SK-N-SH (cell line): Measurements from ENCODE around the gene GHRHR. TPM values are rescaled to one million over a fixed set of nuclear protein-coding genes. Genes with fewer than 3 reads are reported as not detected.

ENCODE experiments used
- CTCF ChIA-PET: fragments of 300-600, 350-600 bp; formaldehyde crosslinking; extraction: SDS; loops from one replicate; lab custom pipeline; 2021; lab: Yijun Ruan, JAX
- POLR2A ChIA-PET: fragments of 350-600 bp; sonication (Branson Sonifier 250); formaldehyde crosslinking; extraction: SDS; loops from one replicate; lab custom pipeline; 2020; ENCODE audit warnings: antibody characterized with exemption, inconsistent platforms; lab: Yijun Ruan, JAX
- DNase-seq: peaks from one replicate; pipeline ENCODE4 v3.0.0; 2012
- H2AFZ ChIP-seq: fragments of 200-600 bp; sonication (generic); 2 replicates; pipeline ENCODE4 v1.8.1; 2016; ENCODE audit warnings: antibody characterized with exemption, mild to moderate bottlenecking, low read depth
- H3F3A ChIP-seq: fragments of 200-600 bp; sonication (generic); replicated peaks from 2 replicates; pipeline ENCODE3; 2016; ENCODE audit warnings: antibody characterized with exemption, mild to moderate bottlenecking; ENCODE audit not compliant: insufficient read depth
- H3K27ac ChIP-seq, 2 experiments: fragments of 200-500 bp in 1 of 2; fragments of 200-600 bp in 1 of 2; sonication (Bioruptor generic) in 1 of 2; sonication (generic), shearing (Covaris generic) in 1 of 2; 2 replicates each; pipeline versions ENCODE4 v1.5.1 to v1.6.1; 2014 to 2016; ENCODE audit warnings: low read depth in 2 of 2, inconsistent platforms in 1 of 2, low read length in 1 of 2, mild to moderate bottlenecking in 1 of 2, mixed read lengths in 1 of 2
- H3K27me3 ChIP-seq: fragments of 200-600 bp; sonication (generic), shearing (Covaris generic); 2 replicates; pipeline ENCODE4 v1.6.1; 2016; ENCODE audit warnings: mixed run types; ENCODE audit not compliant: insufficient read depth
- H3K36me3 ChIP-seq, 2 experiments: fragments of 200-500 bp in 1 of 2; fragments of 200-600 bp in 1 of 2; sonication (Bioruptor generic) in 1 of 2; sonication (generic) in 1 of 2; replicated peaks in 1 of 2; 2 replicates each; pipeline versions ENCODE3 to v1.5.1; 2014 to 2016; ENCODE audit warnings: low read length in 1 of 2, mild to moderate bottlenecking in 1 of 2; ENCODE audit not compliant: insufficient read depth in 2 of 2, control insufficient read depth in 1 of 2
- H3K4me1 ChIP-seq, 2 experiments: fragments of 200-500 bp in 1 of 2; fragments of 200-600 bp in 1 of 2; sonication (Bioruptor generic) in 1 of 2; sonication (generic), shearing (Covaris generic) in 1 of 2; 2 replicates each; pipeline versions ENCODE4 v1.5.1 to v1.6.1; 2014 to 2016; ENCODE audit warnings: low read depth in 1 of 2, low read length in 1 of 2, mixed run types in 1 of 2; ENCODE audit not compliant: insufficient read depth in 2 of 2, control insufficient read depth in 1 of 2
- H3K4me2 ChIP-seq: fragments of 200-600 bp; sonication (generic), shearing (Covaris generic); 2 replicates; pipeline ENCODE4 v1.6.1; 2017; ENCODE audit warnings: mixed run types
- H3K4me3 ChIP-seq, 2 experiments: fragments of 200-500 bp in 1 of 2; fragments of 200-600 bp in 1 of 2; sonication (Bioruptor generic) in 1 of 2; sonication (generic), shearing (Covaris generic) in 1 of 2; 2 replicates each; pipeline versions ENCODE4 v1.5.1 to v1.8.1; 2014 to 2016; ENCODE audit warnings: low read depth in 2 of 2, inconsistent platforms in 1 of 2, low read length in 1 of 2, mild to moderate bottlenecking in 1 of 2, mixed read lengths in 1 of 2, moderate library complexity in 1 of 2
- H3K79me2 ChIP-seq: fragments of 200-600 bp; sonication (generic); 2 replicates; pipeline ENCODE4 v1.8.1; 2017; ENCODE audit warnings: mild to moderate bottlenecking; ENCODE audit not compliant: insufficient read depth
- H3K9ac ChIP-seq: fragments of 200-600 bp; sonication (generic); 2 replicates; pipeline ENCODE4 v1.6.1; 2017; ENCODE audit warnings: mixed run types
- H3K9me2 ChIP-seq: fragments of 200-600 bp; sonication (generic); 2 replicates; pipeline ENCODE4 v1.6.1; 2017; ENCODE audit warnings: mixed run types
- H3K9me3 ChIP-seq: fragments of 200-600 bp; sonication (generic); 2 replicates; pipeline ENCODE4 v1.6.1; 2017; ENCODE audit warnings: mixed run types, mild to moderate bottlenecking, moderate library complexity
- H4K20me1 ChIP-seq: fragments of 200-600 bp; sonication (generic); 2 replicates; pipeline ENCODE4 v1.6.1; 2017; ENCODE audit warnings: mild to moderate bottlenecking, mixed run types; ENCODE audit not compliant: insufficient read depth
- ELF1 ChIP-seq: IDR thresholded peaks from 2 replicates; pipeline ENCODE4 v1.4.0; 2012
- EP300 ChIP-seq, 2 experiments: IDR thresholded peaks; 2 replicates each; pipeline versions ENCODE4 v1.4.0 to v1.6.1; 2012; ENCODE audit warnings: borderline replicate concordance in 1 of 2, low read depth in 1 of 2, low read length in 1 of 2
- EZH2phosphoT487 ChIP-seq: fragments of 200-600 bp; sonication (generic); IDR thresholded peaks from 2 replicates; pipeline ENCODE4 v1.6.1; 2017; ENCODE audit warnings: low read depth, mixed run types, mild to moderate bottlenecking, antibody characterized with exemption, moderate library complexity, borderline replicate concordance
- FOSL2 ChIP-seq: IDR thresholded peaks from 2 replicates; pipeline ENCODE4 v1.4.0; 2012; ENCODE audit warnings: low read depth, mild to moderate bottlenecking, moderate library complexity, borderline replicate concordance
- FOXJ3 ChIP-seq: sonication (generic); formaldehyde crosslinking; IDR thresholded peaks from 2 replicates; pipeline ENCODE4 v1.5.1; 2020; ENCODE audit warnings: mild to moderate bottlenecking, missing genetic modification reagents
- FOXM1 ChIP-seq: IDR thresholded peaks from 2 replicates; pipeline ENCODE4 v1.4.0; 2012; ENCODE audit warnings: low read depth, mild to moderate bottlenecking
- GABPA ChIP-seq: IDR thresholded peaks from 2 replicates; pipeline ENCODE4 v1.4.0; 2012; ENCODE audit warnings: low read depth, mild to moderate bottlenecking
- JUND ChIP-seq: IDR thresholded peaks from 2 replicates; pipeline ENCODE4 v1.4.0; 2012
- MXI1 ChIP-seq: IDR thresholded peaks from 2 replicates; pipeline ENCODE4 v1.6.1; 2012; ENCODE audit warnings: mild to moderate bottlenecking, low read depth, low read length, improper control_type of control experiment
- NFIC ChIP-seq: IDR thresholded peaks from 2 replicates; pipeline ENCODE4 v1.4.0; 2012; ENCODE audit warnings: borderline replicate concordance
- POLR2AphosphoS5 ChIP-seq: IDR thresholded peaks from 2 replicates; pipeline ENCODE4 v1.6.1; 2012; ENCODE audit warnings: low read depth, low read length
- RXRA ChIP-seq: IDR thresholded peaks from 2 replicates; pipeline ENCODE4 v1.4.0; 2012; ENCODE audit warnings: low read depth, mild to moderate bottlenecking, borderline replicate concordance
- TCF12 ChIP-seq: IDR thresholded peaks from 2 replicates; pipeline ENCODE4 v1.4.0; 2012
- TEAD4 ChIP-seq: IDR thresholded peaks from 2 replicates; pipeline ENCODE4 v1.4.0; 2012; ENCODE audit warnings: mild to moderate bottlenecking, borderline replicate concordance; ENCODE audit not compliant: insufficient read depth
- WGBS: methylation state at CpG from one replicate; pipeline ENCODE4 v1.1.6; 2017; ENCODE audit warnings: low lambda C conversion rate; 5-methylcytosine and 5-hydroxymethylcytosine counted together
- polyA plus RNA-seq, 3 experiments: library from polyadenylated mRNA; depleted of rRNA; stranded (reverse); fragments of >200 nt; gene quantifications; 2 replicates each; pipeline ENCODE4 v1.2.3, GENCODE V29; 2012
- TF ChIP-seq, protein P1 (sequence below): IDR thresholded peaks from 2 replicates; pipeline ENCODE4 v1.4.0; 2012; ENCODE audit warnings: low read depth, borderline replicate concordance
- TF ChIP-seq, protein P2 (sequence below): fragments of 200-600 bp; sonication (generic); IDR thresholded peaks from 2 replicates; pipeline ENCODE4 v1.6.1; 2017; ENCODE audit warnings: antibody characterized with exemption, mild to moderate bottlenecking, moderate library complexity
- TF ChIP-seq, protein P3 (sequence below): IDR thresholded peaks from 2 replicates; pipeline ENCODE4; 2012
- TF ChIP-seq, protein P4 (sequence below): IDR thresholded peaks from 2 replicates; pipeline ENCODE4 v1.4.0; 2012; ENCODE audit warnings: low read depth, borderline replicate concordance
- TF ChIP-seq, protein P5 (sequence below): fragments of 150-350 bp; IDR thresholded peaks from 2 replicates; pipeline ENCODE4 v1.6.1; 2016; ENCODE audit warnings: mild to moderate bottlenecking, low read depth, low read length
- TF ChIP-seq, protein P6 (sequence below): fragments of 150-350 bp; IDR thresholded peaks from 2 replicates; pipeline ENCODE4 v1.6.1; 2017; ENCODE audit warnings: antibody characterized with exemption, low read length, low read depth, borderline replicate concordance

GHRHR gene
- polyA plus RNA-seq, 1 of the 3 experiments (the other 2 are of a cell fraction): not detected

DNA sequence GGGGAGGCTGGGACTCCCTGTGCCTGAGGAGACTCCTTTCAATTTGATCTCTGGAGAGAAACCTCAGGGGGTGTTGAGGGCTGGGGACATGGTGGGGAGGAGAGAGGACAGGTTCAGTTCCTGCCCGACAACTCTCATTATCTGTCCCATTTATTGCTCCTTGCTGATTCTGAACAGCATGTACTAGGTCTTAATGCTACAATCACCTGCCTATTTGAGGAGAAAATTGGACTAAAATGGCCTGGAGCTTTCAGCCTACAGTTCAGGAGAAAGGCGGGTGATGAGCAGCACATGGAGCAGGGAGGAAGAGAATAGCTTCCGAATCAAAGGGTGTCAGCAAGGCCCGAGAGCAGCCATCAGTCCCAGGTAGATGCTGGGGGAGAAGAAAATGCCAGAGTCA is 58.4 kb downstream of the GHRHR start:
- Histone ChIP-seq H3F3A (no peaks in the 10 kb centered on the region), H3K4me3 (no peak overlapping the region), H3K27me3 (peaks cover 15% of the 10 kb centered on the region), H3K9me2 (no peaks in the 10 kb centered on the region), H3K9ac (no peak overlapping the region), H2AFZ (no peak overlapping the region), H3K36me3 (no peaks in the 10 kb centered on the region), H3K79me2 (no peaks in the 10 kb centered on the region), H3K4me2 (no peak overlapping the region), H3K9me3 (no peaks in the 10 kb centered on the region), H3K27ac (no peak overlapping the region), H3K4me1 (peaks cover 0 to 4% of the 10 kb centered on the region in 2 experiments; a peak in 2 of 4 replicates), H4K20me1 (no peaks in the 10 kb centered on the region)
- POLR2A ChIA-PET: no interaction called here
- no peak for DNase-seq
- 48% methylated on average over 4 of the region's 4 CpGs for WGBS
- CTCF ChIA-PET: interaction anchor here (0.6 to 1.1 kb wide), 3 partner anchors 44 to 101 kb away, joined by 3 read pairs; no protein-coding TSS in a partner anchor
- TF ChIP-seq RXRA: no peak
- TF ChIP-seq, protein P1, sequence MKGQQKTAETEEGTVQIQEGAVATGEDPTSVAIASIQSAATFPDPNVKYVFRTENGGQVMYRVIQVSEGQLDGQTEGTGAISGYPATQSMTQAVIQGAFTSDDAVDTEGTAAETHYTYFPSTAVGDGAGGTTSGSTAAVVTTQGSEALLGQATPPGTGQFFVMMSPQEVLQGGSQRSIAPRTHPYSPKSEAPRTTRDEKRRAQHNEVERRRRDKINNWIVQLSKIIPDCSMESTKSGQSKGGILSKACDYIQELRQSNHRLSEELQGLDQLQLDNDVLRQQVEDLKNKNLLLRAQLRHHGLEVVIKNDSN: no peak
- TF ChIP-seq JUND: no peak
- TF ChIP-seq EP300 (IDR thresholded peaks at IDR 0.05; ENCODE audit: borderline replicate concordance in 1 of 2, low read depth in 1 of 2, low read length in 1 of 2): no peak
- TF ChIP-seq, protein P2, sequence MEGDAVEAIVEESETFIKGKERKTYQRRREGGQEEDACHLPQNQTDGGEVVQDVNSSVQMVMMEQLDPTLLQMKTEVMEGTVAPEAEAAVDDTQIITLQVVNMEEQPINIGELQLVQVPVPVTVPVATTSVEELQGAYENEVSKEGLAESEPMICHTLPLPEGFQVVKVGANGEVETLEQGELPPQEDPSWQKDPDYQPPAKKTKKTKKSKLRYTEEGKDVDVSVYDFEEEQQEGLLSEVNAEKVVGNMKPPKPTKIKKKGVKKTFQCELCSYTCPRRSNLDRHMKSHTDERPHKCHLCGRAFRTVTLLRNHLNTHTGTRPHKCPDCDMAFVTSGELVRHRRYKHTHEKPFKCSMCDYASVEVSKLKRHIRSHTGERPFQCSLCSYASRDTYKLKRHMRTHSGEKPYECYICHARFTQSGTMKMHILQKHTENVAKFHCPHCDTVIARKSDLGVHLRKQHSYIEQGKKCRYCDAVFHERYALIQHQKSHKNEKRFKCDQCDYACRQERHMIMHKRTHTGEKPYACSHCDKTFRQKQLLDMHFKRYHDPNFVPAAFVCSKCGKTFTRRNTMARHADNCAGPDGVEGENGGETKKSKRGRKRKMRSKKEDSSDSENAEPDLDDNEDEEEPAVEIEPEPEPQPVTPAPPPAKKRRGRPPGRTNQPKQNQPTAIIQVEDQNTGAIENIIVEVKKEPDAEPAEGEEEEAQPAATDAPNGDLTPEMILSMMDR: no peak
- no peak for TF ChIP-seq FOXJ3 (CRISPR knock-in tag)
- no peak for TF ChIP-seq POLR2AphosphoS5
- no peak for TF ChIP-seq GABPA
- no peak for TF ChIP-seq MXI1
- TF ChIP-seq EZH2phosphoT487: no peak
- no peak for TF ChIP-seq ELF1
- TF ChIP-seq, protein P3, sequence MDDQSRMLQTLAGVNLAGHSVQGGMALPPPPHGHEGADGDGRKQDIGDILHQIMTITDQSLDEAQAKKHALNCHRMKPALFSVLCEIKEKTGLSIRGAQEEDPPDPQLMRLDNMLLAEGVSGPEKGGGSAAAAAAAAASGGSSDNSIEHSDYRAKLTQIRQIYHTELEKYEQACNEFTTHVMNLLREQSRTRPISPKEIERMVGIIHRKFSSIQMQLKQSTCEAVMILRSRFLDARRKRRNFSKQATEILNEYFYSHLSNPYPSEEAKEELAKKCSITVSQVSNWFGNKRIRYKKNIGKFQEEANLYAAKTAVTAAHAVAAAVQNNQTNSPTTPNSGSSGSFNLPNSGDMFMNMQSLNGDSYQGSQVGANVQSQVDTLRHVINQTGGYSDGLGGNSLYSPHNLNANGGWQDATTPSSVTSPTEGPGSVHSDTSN: no peak
- TF ChIP-seq NFIC: no peak
- no peak for TF ChIP-seq TEAD4
- TF ChIP-seq, protein P4, sequence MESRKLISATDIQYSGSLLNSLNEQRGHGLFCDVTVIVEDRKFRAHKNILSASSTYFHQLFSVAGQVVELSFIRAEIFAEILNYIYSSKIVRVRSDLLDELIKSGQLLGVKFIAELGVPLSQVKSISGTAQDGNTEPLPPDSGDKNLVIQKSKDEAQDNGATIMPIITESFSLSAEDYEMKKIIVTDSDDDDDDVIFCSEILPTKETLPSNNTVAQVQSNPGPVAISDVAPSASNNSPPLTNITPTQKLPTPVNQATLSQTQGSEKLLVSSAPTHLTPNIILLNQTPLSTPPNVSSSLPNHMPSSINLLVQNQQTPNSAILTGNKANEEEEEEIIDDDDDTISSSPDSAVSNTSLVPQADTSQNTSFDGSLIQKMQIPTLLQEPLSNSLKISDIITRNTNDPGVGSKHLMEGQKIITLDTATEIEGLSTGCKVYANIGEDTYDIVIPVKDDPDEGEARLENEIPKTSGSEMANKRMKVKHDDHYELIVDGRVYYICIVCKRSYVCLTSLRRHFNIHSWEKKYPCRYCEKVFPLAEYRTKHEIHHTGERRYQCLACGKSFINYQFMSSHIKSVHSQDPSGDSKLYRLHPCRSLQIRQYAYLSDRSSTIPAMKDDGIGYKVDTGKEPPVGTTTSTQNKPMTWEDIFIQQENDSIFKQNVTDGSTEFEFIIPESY: no peak
- no peak for TF ChIP-seq FOXM1
- TF ChIP-seq FOSL2: no peak
- TF ChIP-seq TCF12: no peak
- TF ChIP-seq, protein P5, sequence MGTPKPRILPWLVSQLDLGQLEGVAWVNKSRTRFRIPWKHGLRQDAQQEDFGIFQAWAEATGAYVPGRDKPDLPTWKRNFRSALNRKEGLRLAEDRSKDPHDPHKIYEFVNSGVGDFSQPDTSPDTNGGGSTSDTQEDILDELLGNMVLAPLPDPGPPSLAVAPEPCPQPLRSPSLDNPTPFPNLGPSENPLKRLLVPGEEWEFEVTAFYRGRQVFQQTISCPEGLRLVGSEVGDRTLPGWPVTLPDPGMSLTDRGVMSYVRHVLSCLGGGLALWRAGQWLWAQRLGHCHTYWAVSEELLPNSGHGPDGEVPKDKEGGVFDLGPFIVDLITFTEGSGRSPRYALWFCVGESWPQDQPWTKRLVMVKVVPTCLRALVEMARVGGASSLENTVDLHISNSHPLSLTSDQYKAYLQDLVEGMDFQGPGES: no peak
- TF ChIP-seq, protein P6, sequence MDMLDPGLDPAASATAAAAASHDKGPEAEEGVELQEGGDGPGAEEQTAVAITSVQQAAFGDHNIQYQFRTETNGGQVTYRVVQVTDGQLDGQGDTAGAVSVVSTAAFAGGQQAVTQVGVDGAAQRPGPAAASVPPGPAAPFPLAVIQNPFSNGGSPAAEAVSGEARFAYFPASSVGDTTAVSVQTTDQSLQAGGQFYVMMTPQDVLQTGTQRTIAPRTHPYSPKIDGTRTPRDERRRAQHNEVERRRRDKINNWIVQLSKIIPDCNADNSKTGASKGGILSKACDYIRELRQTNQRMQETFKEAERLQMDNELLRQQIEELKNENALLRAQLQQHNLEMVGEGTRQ: no peak
